ENCODE results near the gene HCN4. TPM values are rescaled to one million over a fixed set of nuclear protein-coding genes. Genes with fewer than 3 reads are reported as not detected.

The HCN4 gene
- total RNA-seq, 1 donor from 2014 or later = 3.0 TPM

DNA sequence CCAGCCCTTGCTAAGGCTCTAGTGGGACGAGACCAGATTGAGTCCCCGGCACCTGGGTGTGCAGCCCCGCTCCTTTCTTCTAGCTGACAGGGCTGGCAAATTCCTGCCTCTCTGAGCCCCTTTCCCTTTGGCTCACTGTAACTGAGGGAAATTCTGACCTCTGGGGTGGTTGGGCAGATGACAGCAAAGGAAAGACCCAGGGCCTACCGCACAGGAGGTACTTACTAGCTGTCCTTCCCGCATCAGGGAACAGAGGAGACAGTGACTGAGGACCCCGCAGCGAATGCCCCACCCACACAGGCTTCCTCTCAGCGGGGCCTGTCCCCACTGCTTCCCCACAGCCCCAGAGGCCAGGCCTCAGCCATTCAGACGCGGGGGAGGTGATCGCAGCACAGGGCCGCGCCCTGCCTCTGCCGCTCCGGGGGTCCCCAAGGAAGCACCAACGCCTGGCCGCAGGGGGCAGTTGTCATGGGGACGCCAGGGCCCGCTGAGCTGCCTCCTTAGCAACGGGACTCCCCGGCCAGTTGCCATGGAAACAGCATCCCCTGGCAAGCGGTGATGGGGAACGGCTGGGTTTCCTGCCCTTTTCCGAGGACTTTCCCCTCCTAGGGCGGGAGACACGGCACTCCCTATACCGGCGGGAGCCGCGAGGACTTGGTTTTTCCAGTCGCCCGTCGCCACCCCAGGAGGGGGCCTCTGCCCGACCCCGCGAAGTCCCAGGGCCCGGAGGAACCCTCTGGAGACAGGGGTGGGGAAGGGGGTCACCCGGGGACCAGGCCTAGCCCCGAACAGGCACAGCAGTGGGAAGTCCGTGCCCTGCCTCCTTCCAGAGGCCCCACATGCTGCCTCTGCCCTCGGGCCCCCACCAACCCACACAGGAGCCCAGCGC lies 50.1 kb downstream of the HCN4 start:
- H3K79me2 ChIP-seq (ENCODE audit: insufficient read depth, low read length) = no peaks in the 10 kb centered on the region
- Mint-ChIP-seq H3K9me3 (ENCODE audit: unreplicated experiment) (no peaks in the 10 kb centered on the region), H3K4me3 (ENCODE audit: unreplicated experiment) (no peak overlapping the region), H3K27ac (ENCODE audit: unreplicated experiment) (no peak overlapping the region), H3K27me3 (ENCODE audit: low read depth, unreplicated experiment) (peaks cover 10% of the 10 kb centered on the region), H3K4me1 (ENCODE audit: low read depth, unreplicated experiment) (no peaks in the 10 kb centered on the region), H3K36me3 (ENCODE audit: low read depth, unreplicated experiment) (no peaks in the 10 kb centered on the region)
- no peak overlapping the region for H3K27ac ChIP-seq (ENCODE audit: low read depth, low read length)
- FAIRE-seq (no peak), DNase-seq (ENCODE audit: low read depth) (no peak)
- H3K9me3 ChIP-seq (ENCODE audit: insufficient read depth, low read depth, low read length) = no peaks in the 10 kb centered on the region
- no peak overlapping the region for H3K9ac ChIP-seq (ENCODE audit: low read length)
- H4K20me1 ChIP-seq (ENCODE audit: insufficient read depth, low read length) = no peaks in the 10 kb centered on the region
- no peak overlapping the region for H3K4me3 ChIP-seq (ENCODE audit: insufficient read depth, low read depth, low read length)
- TF ChIP-seq EZH2 (IDR thresholded peaks at IDR 0.05; ENCODE audit: insufficient read depth, low read length) = no peak
- TF ChIP-seq, protein P1, sequence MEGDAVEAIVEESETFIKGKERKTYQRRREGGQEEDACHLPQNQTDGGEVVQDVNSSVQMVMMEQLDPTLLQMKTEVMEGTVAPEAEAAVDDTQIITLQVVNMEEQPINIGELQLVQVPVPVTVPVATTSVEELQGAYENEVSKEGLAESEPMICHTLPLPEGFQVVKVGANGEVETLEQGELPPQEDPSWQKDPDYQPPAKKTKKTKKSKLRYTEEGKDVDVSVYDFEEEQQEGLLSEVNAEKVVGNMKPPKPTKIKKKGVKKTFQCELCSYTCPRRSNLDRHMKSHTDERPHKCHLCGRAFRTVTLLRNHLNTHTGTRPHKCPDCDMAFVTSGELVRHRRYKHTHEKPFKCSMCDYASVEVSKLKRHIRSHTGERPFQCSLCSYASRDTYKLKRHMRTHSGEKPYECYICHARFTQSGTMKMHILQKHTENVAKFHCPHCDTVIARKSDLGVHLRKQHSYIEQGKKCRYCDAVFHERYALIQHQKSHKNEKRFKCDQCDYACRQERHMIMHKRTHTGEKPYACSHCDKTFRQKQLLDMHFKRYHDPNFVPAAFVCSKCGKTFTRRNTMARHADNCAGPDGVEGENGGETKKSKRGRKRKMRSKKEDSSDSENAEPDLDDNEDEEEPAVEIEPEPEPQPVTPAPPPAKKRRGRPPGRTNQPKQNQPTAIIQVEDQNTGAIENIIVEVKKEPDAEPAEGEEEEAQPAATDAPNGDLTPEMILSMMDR (IDR thresholded peaks at IDR 0.05; ENCODE audit: insufficient read depth, low read depth, low read length) = no peak
- no peaks in the 10 kb centered on the region for H3K27me3 ChIP-seq (ENCODE audit: insufficient read depth, low read length)
- no peak overlapping the region for H3K4me2 ChIP-seq (ENCODE audit: low read length)
- H2AFZ ChIP-seq (ENCODE audit: low read depth, low read length) = no peak overlapping the region
- no peaks in the 10 kb centered on the region for H3K36me3 ChIP-seq (ENCODE audit: insufficient read depth, low read length)
- H3K4me1 ChIP-seq (ENCODE audit: insufficient read depth, low read length) = no peaks in the 10 kb centered on the region

DNA sequence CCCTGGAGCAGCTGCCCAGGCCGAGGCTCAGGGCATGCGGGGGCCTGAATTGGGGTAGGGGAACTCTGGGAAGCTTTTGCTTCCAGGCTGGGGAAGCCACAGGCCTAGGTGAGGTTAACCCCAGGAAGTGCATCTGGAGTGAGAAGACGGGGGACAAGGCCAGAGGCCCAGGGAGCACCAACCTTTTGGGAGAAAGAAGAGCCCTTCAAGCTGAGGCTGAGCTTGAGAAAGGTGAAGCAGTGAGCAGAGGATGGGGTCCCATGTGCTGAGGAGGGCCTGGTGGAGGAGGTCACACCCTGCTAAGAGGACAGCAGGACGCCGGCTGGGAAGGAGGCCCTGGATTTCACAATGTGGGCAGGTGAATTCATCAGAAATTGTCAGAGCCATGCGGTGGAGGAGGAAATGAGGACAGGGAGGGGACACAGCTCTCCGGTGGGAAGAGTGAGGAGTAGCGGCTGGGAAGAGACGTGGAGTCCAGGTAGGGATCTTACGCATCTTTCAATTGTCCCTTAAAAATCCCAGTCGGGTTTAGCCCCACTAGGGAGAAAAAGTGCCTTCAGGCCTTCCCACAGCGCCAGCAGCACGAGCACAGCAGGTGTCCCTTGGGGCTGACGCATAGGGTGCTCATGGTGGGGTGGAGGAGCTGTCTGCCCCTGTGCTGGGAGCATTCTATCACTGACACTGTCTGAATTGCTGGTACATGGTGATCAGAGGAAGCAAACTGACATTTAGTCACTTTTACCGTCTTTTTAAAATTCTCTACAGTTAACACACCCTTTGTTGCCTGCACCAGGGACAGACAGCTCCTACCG lies 50.9 kb downstream of the HCN4 start:
- Histone ChIP-seq H3K27me3 (ENCODE audit: insufficient read depth, low read length) (no peaks in the 10 kb centered on the region), H3K79me2 (ENCODE audit: insufficient read depth, low read length) (no peaks in the 10 kb centered on the region), H3K4me2 (ENCODE audit: low read length) (no peak overlapping the region), H2AFZ (ENCODE audit: low read depth, low read length) (no peak overlapping the region), H3K9me3 (ENCODE audit: insufficient read depth, low read depth, low read length) (no peaks in the 10 kb centered on the region), H3K36me3 (ENCODE audit: insufficient read depth, low read length) (no peaks in the 10 kb centered on the region), H3K4me3 (ENCODE audit: insufficient read depth, low read depth, low read length) (no peak overlapping the region), H4K20me1 (ENCODE audit: insufficient read depth, low read length) (no peaks in the 10 kb centered on the region), H3K9ac (ENCODE audit: low read length) (no peak overlapping the region), H3K27ac (ENCODE audit: low read depth, low read length) (no peak overlapping the region), H3K4me1 (ENCODE audit: insufficient read depth, low read length) (no peaks in the 10 kb centered on the region)
- Mint-ChIP-seq H3K9me3 (ENCODE audit: unreplicated experiment) (no peaks in the 10 kb centered on the region), H3K4me1 (ENCODE audit: low read depth, unreplicated experiment) (no peaks in the 10 kb centered on the region), H3K27me3 (ENCODE audit: low read depth, unreplicated experiment) (peaks cover 10% of the 10 kb centered on the region), H3K27ac (ENCODE audit: unreplicated experiment) (no peak overlapping the region), H3K36me3 (ENCODE audit: low read depth, unreplicated experiment) (no peaks in the 10 kb centered on the region), H3K4me3 (ENCODE audit: unreplicated experiment) (no peak overlapping the region)
- TF ChIP-seq, protein P1 (IDR thresholded peaks at IDR 0.05; ENCODE audit: insufficient read depth, low read depth, low read length) = no peak
- FAIRE-seq = no peak
- DNase-seq (ENCODE audit: low read depth) = no peak
